Stomach (tissue), 9 donors: ENCODE results near the gene HHIPL1. TPM values are rescaled to one million over a fixed set of nuclear protein-coding genes. Genes with fewer than 3 reads are reported as not detected.

Experiments
- DNase-seq, 2 donors: peaks; one replicate each; pipeline versions ENCODE4 v3.0.0 to v3.0.0-alpha.2; 2013 to 2019
- H3K27ac ChIP-seq, 5 donors: fragments of 200-600 bp in 4 of 5; sonication (generic) in 4 of 5; one replicate each; pipeline ENCODE4 v1.5.1; 2013 to 2019; ENCODE audit warnings: mild to moderate bottlenecking in 1 of 5, moderate library complexity in 1 of 5
- H3K27me3 ChIP-seq, 3 donors: fragments of 200-600 bp; sonication (generic); one replicate each; pipeline ENCODE4 v1.5.1; 2017 to 2019; ENCODE audit warnings: mixed run types in 1 of 3
- H3K36me3 ChIP-seq, 4 donors: fragments of 200-600 bp; sonication (generic); 1 replicate in 3 of 4; 2 replicates in 1 of 4; pipeline ENCODE4 v1.5.1; 2016 to 2019
- H3K4me1 ChIP-seq, 4 donors: fragments of 200-600 bp; sonication (generic); one replicate each; pipeline ENCODE4 v1.5.1; 2016 to 2019
- H3K4me3 ChIP-seq, 4 donors: fragments of 200-600 bp; sonication (generic) in 3 of 4; one replicate each; pipeline ENCODE4 v1.5.1; 2016 to 2019; ENCODE audit warnings: mild to moderate bottlenecking in 1 of 4
- H3K9me3 ChIP-seq, 4 donors: fragments of 200-600 bp; sonication (generic); one replicate each; pipeline ENCODE4 v1.5.1; 2016 to 2019
- CTCF ChIP-seq, 7 experiments: fragments of 450-650 bp in 4 of 7; fragments of 200-600 bp in 3 of 7; sonication (generic) in 3 of 7; IDR thresholded peaks; one replicate each; pipeline ENCODE4 v1.5.1; 2016 to 2019; ENCODE audit warnings: antibody characterized with exemption in 7 of 7, control low read depth in 2 of 7, mild to moderate bottlenecking in 1 of 7
- EP300 ChIP-seq: sonication (generic); formaldehyde crosslinking; IDR thresholded peaks from one replicate; pipeline ENCODE4 v1.6.1; 2017; ENCODE audit warnings: antibody characterized with exemption
- POLR2A ChIP-seq, 4 donors: fragments of 450-650 bp; IDR thresholded peaks; one replicate each; pipeline ENCODE4 v1.6.1; 2016; ENCODE audit warnings: antibody characterized with exemption in 4 of 4, control low read depth in 2 of 4, mild to moderate bottlenecking in 1 of 4, moderate library complexity in 1 of 4
- POLR2AphosphoS5 ChIP-seq, 3 donors: sonication (generic); formaldehyde crosslinking; IDR thresholded peaks; one replicate each; pipeline ENCODE4 v1.6.1; 2016; ENCODE audit warnings: antibody characterized with exemption in 3 of 3
- WGBS, 5 donors: extraction: QIAGEN DNeasy Blood & Tissue Kit in 3 of 5; methylation state at CpG; one replicate each; pipeline versions ENCODE4 v1.1.5 to v1.1.7; 2013 to 2018; 5-methylcytosine and 5-hydroxymethylcytosine counted together
- intact Hi-C: fragments of 100-400 bp; cut with DNase I; formaldehyde crosslinking; loops from one replicate; pipeline ENCODE4 v1.15.1; 2023; ENCODE audit warnings: low total_unique reads
- polyA plus RNA-seq, 3 donors: library from polyadenylated mRNA; stranded (reverse); fragments of 200-250 nt; gene quantifications; one replicate each; pipeline ENCODE4 v1.2.3, GENCODE V29; 2013
- total RNA-seq, 5 donors: library from RNA; depleted of rRNA; stranded (reverse); fragments of >200 nt; gene quantifications; one replicate each; pipeline versions ENCODE4 v1.1.0 to v1.2.3, GENCODE V29; 2014 to 2016
- donor health status: healthy with polysubstance abuse.
- donor health status: Bipolar disorder and iron deficiency.
- donor health status: healthy.

Gene HHIPL1
- total and polyA plus RNA-seq, 8 donors, result 0.15 to 2.0 (median 0.68) TPM; not detected in 1

- H3K27me3 ChIP-seq, result no peaks in the 10 kb centered on the region
- no peaks in the 10 kb centered on the region for H3K9me3 ChIP-seq
- no peak overlapping the region for H3K27ac ChIP-seq
- DNase-seq, result no peak
- no peaks in the 10 kb centered on the region for H3K4me1 ChIP-seq
- WGBS, 5 donors, result 71 to 85% (median 83%) methylated on average over 3 to 5 of the region's 5 CpGs
- no peaks in the 10 kb centered on the region for H3K36me3 ChIP-seq
- intact Hi-C loops, result no loop called here
- TF ChIP-seq POLR2AphosphoS5 (IDR thresholded peaks at IDR 0.05) (no peak), CTCF (IDR thresholded peaks at IDR 0.05) (no peak), EP300 (no peak), POLR2A (IDR thresholded peaks at IDR 0.05) (no peak)
- H3K4me3 ChIP-seq, result no peak overlapping the region
These were observed 72.7 kb downstream of the HHIPL1 start for GRCh38 chr14:99717682-99718013.

- no peaks in the 10 kb centered on the region for H3K27me3 ChIP-seq
- H3K27ac ChIP-seq, result no peak overlapping the region
- TF ChIP-seq EP300 (no peak), POLR2AphosphoS5 (IDR thresholded peaks at IDR 0.05) (no peak), POLR2A (IDR thresholded peaks at IDR 0.05) (no peak), CTCF (IDR thresholded peaks at IDR 0.05) (no peak)
- no peak for DNase-seq
- H3K36me3 ChIP-seq, result no peaks in the 10 kb centered on the region
- H3K4me3 ChIP-seq, result no peak overlapping the region
- WGBS, 5 donors, result 76 to 80% (median 78%) methylated on average over 14 of the region's 14 CpGs
- no peaks in the 10 kb centered on the region for H3K4me1 ChIP-seq
- intact Hi-C loops, result no loop called here
- no peaks in the 10 kb centered on the region for H3K9me3 ChIP-seq
These were observed 73.3 kb downstream of the HHIPL1 start for GRCh38 chr14:99718031-99718810.

GRCh38 chr14:99718811-99719192 is 73.9 kb downstream of the HHIPL1 start:
- 74 to 78% (median 76%) methylated on average over 5 of the region's 5 CpGs for WGBS, 5 donors
- DNase-seq, result no peak
- Histone ChIP-seq H3K27me3 (no peaks in the 10 kb centered on the region), H3K4me1 (no peaks in the 10 kb centered on the region), H3K27ac (no peak overlapping the region), H3K4me3 (no peak overlapping the region), H3K36me3 (no peaks in the 10 kb centered on the region), H3K9me3 (no peaks in the 10 kb centered on the region)
- TF ChIP-seq POLR2AphosphoS5 (IDR thresholded peaks at IDR 0.05) (no peak), CTCF (IDR thresholded peaks at IDR 0.05) (no peak), POLR2A (IDR thresholded peaks at IDR 0.05) (no peak), EP300 (no peak)
- intact Hi-C loops, result no loop called here

GRCh38 chr14:99720941-99721791 is 76.2 kb downstream of the HHIPL1 start:
- intact Hi-C loops, result no loop called here
- H3K9me3 ChIP-seq, result no peaks in the 10 kb centered on the region
- peaks cover 0 to 4% (median 0%) of the 10 kb centered on the region in 3 donors for H3K27me3 ChIP-seq
- DNase-seq, result no peak
- TF ChIP-seq POLR2AphosphoS5 (IDR thresholded peaks at IDR 0.05), result no peak
- TF ChIP-seq EP300, result no peak
- no peak for TF ChIP-seq CTCF (IDR thresholded peaks at IDR 0.05)
- no peak for TF ChIP-seq POLR2A (IDR thresholded peaks at IDR 0.05)
- H3K4me3 ChIP-seq, result no peak overlapping the region
- H3K36me3 ChIP-seq, result no peaks in the 10 kb centered on the region
- no peaks in the 10 kb centered on the region for H3K4me1 ChIP-seq
- 91 to 94% (median 92%) methylated on average over 18 of the region's 18 CpGs for WGBS, 5 donors
- no peak overlapping the region for H3K27ac ChIP-seq
